ENCODE data around the gene TNRC18. TPM values are rescaled to one million over a fixed set of nuclear protein-coding genes. Genes with fewer than 3 reads are reported as not detected.

TNRC18 gene
- total and polyA plus RNA-seq, 9 of the 15 experiments (the other 6 are each of a cell fraction or from before 2014, with no cell fraction given), result 0.03 to 43.2 (median 18.0) TPM

GRCh38 chr7:5452937-5453540 lies 29.4 kb upstream of the TNRC18 start (continued):
- TF ChIP-seq, protein P1, sequence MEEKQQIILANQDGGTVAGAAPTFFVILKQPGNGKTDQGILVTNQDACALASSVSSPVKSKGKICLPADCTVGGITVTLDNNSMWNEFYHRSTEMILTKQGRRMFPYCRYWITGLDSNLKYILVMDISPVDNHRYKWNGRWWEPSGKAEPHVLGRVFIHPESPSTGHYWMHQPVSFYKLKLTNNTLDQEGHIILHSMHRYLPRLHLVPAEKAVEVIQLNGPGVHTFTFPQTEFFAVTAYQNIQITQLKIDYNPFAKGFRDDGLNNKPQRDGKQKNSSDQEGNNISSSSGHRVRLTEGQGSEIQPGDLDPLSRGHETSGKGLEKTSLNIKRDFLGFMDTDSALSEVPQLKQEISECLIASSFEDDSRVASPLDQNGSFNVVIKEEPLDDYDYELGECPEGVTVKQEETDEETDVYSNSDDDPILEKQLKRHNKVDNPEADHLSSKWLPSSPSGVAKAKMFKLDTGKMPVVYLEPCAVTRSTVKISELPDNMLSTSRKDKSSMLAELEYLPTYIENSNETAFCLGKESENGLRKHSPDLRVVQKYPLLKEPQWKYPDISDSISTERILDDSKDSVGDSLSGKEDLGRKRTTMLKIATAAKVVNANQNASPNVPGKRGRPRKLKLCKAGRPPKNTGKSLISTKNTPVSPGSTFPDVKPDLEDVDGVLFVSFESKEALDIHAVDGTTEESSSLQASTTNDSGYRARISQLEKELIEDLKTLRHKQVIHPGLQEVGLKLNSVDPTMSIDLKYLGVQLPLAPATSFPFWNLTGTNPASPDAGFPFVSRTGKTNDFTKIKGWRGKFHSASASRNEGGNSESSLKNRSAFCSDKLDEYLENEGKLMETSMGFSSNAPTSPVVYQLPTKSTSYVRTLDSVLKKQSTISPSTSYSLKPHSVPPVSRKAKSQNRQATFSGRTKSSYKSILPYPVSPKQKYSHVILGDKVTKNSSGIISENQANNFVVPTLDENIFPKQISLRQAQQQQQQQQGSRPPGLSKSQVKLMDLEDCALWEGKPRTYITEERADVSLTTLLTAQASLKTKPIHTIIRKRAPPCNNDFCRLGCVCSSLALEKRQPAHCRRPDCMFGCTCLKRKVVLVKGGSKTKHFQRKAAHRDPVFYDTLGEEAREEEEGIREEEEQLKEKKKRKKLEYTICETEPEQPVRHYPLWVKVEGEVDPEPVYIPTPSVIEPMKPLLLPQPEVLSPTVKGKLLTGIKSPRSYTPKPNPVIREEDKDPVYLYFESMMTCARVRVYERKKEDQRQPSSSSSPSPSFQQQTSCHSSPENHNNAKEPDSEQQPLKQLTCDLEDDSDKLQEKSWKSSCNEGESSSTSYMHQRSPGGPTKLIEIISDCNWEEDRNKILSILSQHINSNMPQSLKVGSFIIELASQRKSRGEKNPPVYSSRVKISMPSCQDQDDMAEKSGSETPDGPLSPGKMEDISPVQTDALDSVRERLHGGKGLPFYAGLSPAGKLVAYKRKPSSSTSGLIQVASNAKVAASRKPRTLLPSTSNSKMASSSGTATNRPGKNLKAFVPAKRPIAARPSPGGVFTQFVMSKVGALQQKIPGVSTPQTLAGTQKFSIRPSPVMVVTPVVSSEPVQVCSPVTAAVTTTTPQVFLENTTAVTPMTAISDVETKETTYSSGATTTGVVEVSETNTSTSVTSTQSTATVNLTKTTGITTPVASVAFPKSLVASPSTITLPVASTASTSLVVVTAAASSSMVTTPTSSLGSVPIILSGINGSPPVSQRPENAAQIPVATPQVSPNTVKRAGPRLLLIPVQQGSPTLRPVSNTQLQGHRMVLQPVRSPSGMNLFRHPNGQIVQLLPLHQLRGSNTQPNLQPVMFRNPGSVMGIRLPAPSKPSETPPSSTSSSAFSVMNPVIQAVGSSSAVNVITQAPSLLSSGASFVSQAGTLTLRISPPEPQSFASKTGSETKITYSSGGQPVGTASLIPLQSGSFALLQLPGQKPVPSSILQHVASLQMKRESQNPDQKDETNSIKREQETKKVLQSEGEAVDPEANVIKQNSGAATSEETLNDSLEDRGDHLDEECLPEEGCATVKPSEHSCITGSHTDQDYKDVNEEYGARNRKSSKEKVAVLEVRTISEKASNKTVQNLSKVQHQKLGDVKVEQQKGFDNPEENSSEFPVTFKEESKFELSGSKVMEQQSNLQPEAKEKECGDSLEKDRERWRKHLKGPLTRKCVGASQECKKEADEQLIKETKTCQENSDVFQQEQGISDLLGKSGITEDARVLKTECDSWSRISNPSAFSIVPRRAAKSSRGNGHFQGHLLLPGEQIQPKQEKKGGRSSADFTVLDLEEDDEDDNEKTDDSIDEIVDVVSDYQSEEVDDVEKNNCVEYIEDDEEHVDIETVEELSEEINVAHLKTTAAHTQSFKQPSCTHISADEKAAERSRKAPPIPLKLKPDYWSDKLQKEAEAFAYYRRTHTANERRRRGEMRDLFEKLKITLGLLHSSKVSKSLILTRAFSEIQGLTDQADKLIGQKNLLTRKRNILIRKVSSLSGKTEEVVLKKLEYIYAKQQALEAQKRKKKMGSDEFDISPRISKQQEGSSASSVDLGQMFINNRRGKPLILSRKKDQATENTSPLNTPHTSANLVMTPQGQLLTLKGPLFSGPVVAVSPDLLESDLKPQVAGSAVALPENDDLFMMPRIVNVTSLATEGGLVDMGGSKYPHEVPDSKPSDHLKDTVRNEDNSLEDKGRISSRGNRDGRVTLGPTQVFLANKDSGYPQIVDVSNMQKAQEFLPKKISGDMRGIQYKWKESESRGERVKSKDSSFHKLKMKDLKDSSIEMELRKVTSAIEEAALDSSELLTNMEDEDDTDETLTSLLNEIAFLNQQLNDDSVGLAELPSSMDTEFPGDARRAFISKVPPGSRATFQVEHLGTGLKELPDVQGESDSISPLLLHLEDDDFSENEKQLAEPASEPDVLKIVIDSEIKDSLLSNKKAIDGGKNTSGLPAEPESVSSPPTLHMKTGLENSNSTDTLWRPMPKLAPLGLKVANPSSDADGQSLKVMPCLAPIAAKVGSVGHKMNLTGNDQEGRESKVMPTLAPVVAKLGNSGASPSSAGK (IDR thresholded peaks at IDR 0.05), result peak; percentile 22; the same call in 1 of the 2 replicates
- TF ChIP-seq CBFA2T3 (IDR thresholded peaks at IDR 0.05) (no peak), FOS (IDR thresholded peaks at IDR 0.05; ENCODE audit: extremely low read depth, insufficient read length) (no peak), SMARCE1 (IDR thresholded peaks at IDR 0.05) (peak; percentile 77), TSC22D4 (tag; IDR thresholded peaks at IDR 0.05) (no peak), SREBF1 (IDR thresholded peaks at IDR 0.05; ENCODE audit: borderline replicate concordance, low read depth, low read length) (no peak), DDX20 (tag; IDR thresholded peaks at IDR 0.05; ENCODE audit: low read depth) (no peak), GABPA (tag; conservative IDR thresholded peaks at IDR 0.05; ENCODE audit: low read depth) (0 out of 2 replicates have a peak, but pooled peaks have one; percentile 42)
- TF ChIP-seq, protein P2, sequence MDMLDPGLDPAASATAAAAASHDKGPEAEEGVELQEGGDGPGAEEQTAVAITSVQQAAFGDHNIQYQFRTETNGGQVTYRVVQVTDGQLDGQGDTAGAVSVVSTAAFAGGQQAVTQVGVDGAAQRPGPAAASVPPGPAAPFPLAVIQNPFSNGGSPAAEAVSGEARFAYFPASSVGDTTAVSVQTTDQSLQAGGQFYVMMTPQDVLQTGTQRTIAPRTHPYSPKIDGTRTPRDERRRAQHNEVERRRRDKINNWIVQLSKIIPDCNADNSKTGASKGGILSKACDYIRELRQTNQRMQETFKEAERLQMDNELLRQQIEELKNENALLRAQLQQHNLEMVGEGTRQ (CRISPR knock-in tag; IDR thresholded peaks at IDR 0.05), result no peak
- TF ChIP-seq, protein P3, sequence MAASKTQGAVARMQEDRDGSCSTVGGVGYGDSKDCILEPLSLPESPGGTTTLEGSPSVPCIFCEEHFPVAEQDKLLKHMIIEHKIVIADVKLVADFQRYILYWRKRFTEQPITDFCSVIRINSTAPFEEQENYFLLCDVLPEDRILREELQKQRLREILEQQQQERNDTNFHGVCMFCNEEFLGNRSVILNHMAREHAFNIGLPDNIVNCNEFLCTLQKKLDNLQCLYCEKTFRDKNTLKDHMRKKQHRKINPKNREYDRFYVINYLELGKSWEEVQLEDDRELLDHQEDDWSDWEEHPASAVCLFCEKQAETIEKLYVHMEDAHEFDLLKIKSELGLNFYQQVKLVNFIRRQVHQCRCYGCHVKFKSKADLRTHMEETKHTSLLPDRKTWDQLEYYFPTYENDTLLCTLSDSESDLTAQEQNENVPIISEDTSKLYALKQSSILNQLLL (CRISPR knock-in tag; IDR thresholded peaks at IDR 0.05; ENCODE audit: borderline replicate concordance), result no peak
- TF ChIP-seq, protein P4, sequence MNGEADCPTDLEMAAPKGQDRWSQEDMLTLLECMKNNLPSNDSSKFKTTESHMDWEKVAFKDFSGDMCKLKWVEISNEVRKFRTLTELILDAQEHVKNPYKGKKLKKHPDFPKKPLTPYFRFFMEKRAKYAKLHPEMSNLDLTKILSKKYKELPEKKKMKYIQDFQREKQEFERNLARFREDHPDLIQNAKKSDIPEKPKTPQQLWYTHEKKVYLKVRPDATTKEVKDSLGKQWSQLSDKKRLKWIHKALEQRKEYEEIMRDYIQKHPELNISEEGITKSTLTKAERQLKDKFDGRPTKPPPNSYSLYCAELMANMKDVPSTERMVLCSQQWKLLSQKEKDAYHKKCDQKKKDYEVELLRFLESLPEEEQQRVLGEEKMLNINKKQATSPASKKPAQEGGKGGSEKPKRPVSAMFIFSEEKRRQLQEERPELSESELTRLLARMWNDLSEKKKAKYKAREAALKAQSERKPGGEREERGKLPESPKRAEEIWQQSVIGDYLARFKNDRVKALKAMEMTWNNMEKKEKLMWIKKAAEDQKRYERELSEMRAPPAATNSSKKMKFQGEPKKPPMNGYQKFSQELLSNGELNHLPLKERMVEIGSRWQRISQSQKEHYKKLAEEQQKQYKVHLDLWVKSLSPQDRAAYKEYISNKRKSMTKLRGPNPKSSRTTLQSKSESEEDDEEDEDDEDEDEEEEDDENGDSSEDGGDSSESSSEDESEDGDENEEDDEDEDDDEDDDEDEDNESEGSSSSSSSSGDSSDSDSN (IDR thresholded peaks at IDR 0.05; ENCODE audit: borderline replicate concordance in 1 of 2, low read depth in 2 of 2, low read length in 2 of 2), result no peak
